Adrenal gland (tissue), 12 donors: Measurements from ENCODE around the gene FKBP2. TPM values are rescaled to one million over a fixed set of nuclear protein-coding genes. Genes with fewer than 3 reads are reported as not detected.

ENCODE experiments used
- DNase-seq, 7 donors: peaks; one replicate each; pipeline ENCODE4 v3.0.0-alpha.2; 2019 to 2020
- H3K27ac ChIP-seq, 5 donors: fragments of 200-600 bp; sonication (generic) in 4 of 5; 1 replicate in 3 of 5; 2 replicates in 2 of 5; pipeline versions ENCODE4 v1.5.1 to v1.8.0; 2016 to 2020; ENCODE audit warnings: mild to moderate bottlenecking in 1 of 5
- H3K27me3 ChIP-seq: fragments of 200-600 bp; 2 replicates; pipeline ENCODE4 v1.8.0; 2021
- H3K36me3 ChIP-seq, 2 donors: fragments of 200-600 bp; replicated peaks in 1 of 2; 1 replicate in 1 of 2; 2 replicates in 1 of 2; pipeline versions ENCODE4 v1.5.1 to v1.8.0; 2018 to 2022
- H3K4me1 ChIP-seq, 2 donors: fragments of 200-600 bp; replicated peaks in 1 of 2; 1 replicate in 1 of 2; 2 replicates in 1 of 2; pipeline versions ENCODE4 v1.5.1 to v1.8.0; 2018 to 2021
- H3K4me3 ChIP-seq, 4 donors: fragments of 200-600 bp; sonication (generic) in 3 of 4; one replicate each; pipeline ENCODE4 v1.5.1; 2016 to 2018
- H3K9me3 ChIP-seq, 3 donors: fragments of 200-600 bp; sonication (generic) in 1 of 3; replicated peaks in 1 of 3; 1 replicate in 2 of 3; 2 replicates in 1 of 3; pipeline versions ENCODE4 v1.5.1 to v1.8.0; 2016 to 2021
- POLR2A ChIP-seq, 2 donors: fragments of 450-650 bp; IDR thresholded peaks; one replicate each; pipeline ENCODE4 v1.6.1; 2017; ENCODE audit warnings: antibody characterized with exemption in 2 of 2, mild to moderate bottlenecking in 2 of 2, moderate library complexity in 1 of 2
- WGBS, 4 donors: extraction: QIAGEN DNeasy Blood & Tissue Kit in 2 of 4; methylation state at CpG; one replicate each; pipeline versions ENCODE4 v1.1.5 to v1.1.7; 2013 to 2017; 5-methylcytosine and 5-hydroxymethylcytosine counted together
- intact Hi-C, 2 donors: fragments of 100-400 bp; cut with DNase I; formaldehyde crosslinking; loops; one replicate each; pipeline versions ENCODE4 v1.14.1 to v1.15.0; 2022 to 2023
- polyA plus RNA-seq, 3 donors: library from polyadenylated mRNA; stranded (reverse); fragments of 200-250 nt in 2 of 3; fragments of 350-450 nt in 1 of 3; fragmentation: Illumina TruSeq in 1 of 3; extraction: RNeasy Lipid Tissue Mini Kit (QIAGEN cat#74804) in 1 of 3; gene quantifications; one replicate each; pipeline ENCODE4 v1.2.3, GENCODE V29; 2013 to 2014
- total RNA-seq, 9 donors: library from RNA; depleted of rRNA in 4 of 9; stranded (reverse); fragments of >200 nt in 4 of 9; fragments of 120-200 nt in 1 of 9; fragmentation: NEBNext Ultra II Directional in 1 of 9; extraction: Animal tissue kit (Norgen Biotek cat#: 25700) in 1 of 9; gene quantifications; one replicate each; pipeline versions ENCODE4 v1.1.0 to v1.2.4, GENCODE V29; 2013 to 2023
- TF ChIP-seq, protein P1 (sequence below), 6 experiments: fragments of 450-650 bp in 4 of 6; fragments of 200-600 bp in 2 of 6; sonication (generic) in 1 of 6; IDR thresholded peaks; 1 replicate in 5 of 6; 2 replicates in 1 of 6; pipeline versions ENCODE4 v1.5.1 to v1.8.0; 2016 to 2021; ENCODE audit warnings: antibody characterized with exemption in 6 of 6, mild to moderate bottlenecking in 2 of 6, moderate library complexity in 1 of 6
- donor health status: healthy with polysubstance abuse.
- donor health status: Bipolar disorder and iron deficiency.
- donor health status: DM: yes; HTN: yes; CAD: no.
- donor health status: DM: no; HTN: no; CAD: no.
- donor health status: DM: no; HTN: no; CAD: no.
- donor health status: DM: yes; HTN: yes; CAD: no.

The FKBP2 gene
- total and polyA plus RNA-seq, 12 donors = 76.1 to 812 (median 106) TPM

DNA sequence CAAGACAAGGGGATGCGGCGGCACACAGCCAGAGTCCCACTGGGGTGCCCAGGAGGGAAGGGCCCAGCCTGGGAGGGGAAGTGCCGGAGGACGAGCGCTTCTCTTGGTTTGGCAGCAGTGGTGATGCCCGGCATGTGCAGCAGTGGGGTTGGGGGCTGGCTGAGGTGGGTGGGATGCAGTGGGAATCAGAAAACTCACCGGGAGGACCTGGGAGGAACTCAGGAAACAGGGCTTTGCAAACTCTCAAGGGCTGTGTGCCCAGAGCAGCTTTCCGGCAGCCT lies 31.4 kb upstream of the FKBP2 start:
- intact Hi-C loops = loop anchor here in 1 of 2 donors (5.0 kb wide), 1 partner anchor 88 kb away; no protein-coding TSS in a partner anchor
- H3K4me1 ChIP-seq = peaks cover 2 to 19% of the 10 kb centered on the region in 2 donors
- H3K4me3 ChIP-seq = no peak overlapping the region
- H3K27me3 ChIP-seq = no peaks in the 10 kb centered on the region
- H3K36me3 ChIP-seq = no peaks in the 10 kb centered on the region
- no peak overlapping the region for H3K27ac ChIP-seq
- WGBS, 4 donors = 86 to 91% (median 88%) methylated on average over 8 of the region's 8 CpGs
- no peak for DNase-seq
- TF ChIP-seq, protein P1, sequence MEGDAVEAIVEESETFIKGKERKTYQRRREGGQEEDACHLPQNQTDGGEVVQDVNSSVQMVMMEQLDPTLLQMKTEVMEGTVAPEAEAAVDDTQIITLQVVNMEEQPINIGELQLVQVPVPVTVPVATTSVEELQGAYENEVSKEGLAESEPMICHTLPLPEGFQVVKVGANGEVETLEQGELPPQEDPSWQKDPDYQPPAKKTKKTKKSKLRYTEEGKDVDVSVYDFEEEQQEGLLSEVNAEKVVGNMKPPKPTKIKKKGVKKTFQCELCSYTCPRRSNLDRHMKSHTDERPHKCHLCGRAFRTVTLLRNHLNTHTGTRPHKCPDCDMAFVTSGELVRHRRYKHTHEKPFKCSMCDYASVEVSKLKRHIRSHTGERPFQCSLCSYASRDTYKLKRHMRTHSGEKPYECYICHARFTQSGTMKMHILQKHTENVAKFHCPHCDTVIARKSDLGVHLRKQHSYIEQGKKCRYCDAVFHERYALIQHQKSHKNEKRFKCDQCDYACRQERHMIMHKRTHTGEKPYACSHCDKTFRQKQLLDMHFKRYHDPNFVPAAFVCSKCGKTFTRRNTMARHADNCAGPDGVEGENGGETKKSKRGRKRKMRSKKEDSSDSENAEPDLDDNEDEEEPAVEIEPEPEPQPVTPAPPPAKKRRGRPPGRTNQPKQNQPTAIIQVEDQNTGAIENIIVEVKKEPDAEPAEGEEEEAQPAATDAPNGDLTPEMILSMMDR (IDR thresholded peaks at IDR 0.05) = no peak
- no peak for TF ChIP-seq POLR2A (IDR thresholded peaks at IDR 0.05)
- H3K9me3 ChIP-seq = no peaks in the 10 kb centered on the region

DNA sequence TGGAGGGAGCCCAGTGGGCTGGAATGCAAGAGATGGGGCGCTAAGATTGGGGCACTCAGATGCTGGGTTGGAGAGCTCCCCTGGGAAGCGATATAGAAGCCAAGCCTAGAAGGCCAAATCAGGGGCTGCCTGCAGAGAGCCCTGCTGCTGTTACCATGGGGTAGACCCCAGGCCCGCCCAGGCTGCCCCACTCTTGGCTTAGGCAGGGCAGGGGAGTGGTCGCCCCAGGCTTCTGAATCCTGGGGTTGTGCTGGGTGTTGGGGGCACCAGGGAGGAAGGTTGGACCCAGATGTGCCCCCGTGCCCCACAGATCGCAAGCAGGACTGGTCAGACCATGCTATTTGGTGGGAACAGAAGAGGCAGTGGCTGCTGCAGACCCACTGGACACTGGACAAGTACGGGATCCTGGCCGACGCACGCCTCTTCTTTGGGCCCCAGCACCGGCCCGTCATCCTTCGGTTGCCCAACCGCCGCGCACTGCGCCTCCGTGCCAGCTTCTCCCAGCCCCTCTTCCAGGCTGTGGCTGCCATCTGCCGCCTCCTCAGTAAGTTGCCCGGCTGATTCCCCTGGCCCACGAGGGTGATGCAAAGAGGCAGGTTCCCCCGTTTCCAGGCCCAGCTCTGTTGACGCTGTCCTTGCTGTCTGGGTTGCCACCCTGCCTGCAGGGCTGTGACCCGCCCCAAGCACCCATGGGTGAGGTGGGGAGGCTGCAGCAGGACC lies 30.4 kb upstream of the FKBP2 start:
- H3K4me3 ChIP-seq = no peak overlapping the region
- H3K27me3 ChIP-seq = no peaks in the 10 kb centered on the region
- H3K36me3 ChIP-seq = no peaks in the 10 kb centered on the region
- H3K9me3 ChIP-seq = no peaks in the 10 kb centered on the region
- DNase-seq = peak in 1 of 7 donors; percentile 13
- peaks cover 0 to 13% of the 10 kb centered on the region in 2 donors for H3K4me1 ChIP-seq
- H3K27ac ChIP-seq = no peak overlapping the region
- WGBS, 4 donors = 93 to 97% (median 96%) methylated on average over 21 to 24 of the region's 24 CpGs
- intact Hi-C loops = no loop called here
- TF ChIP-seq, protein P1 (IDR thresholded peaks at IDR 0.05) = no peak
- TF ChIP-seq POLR2A (IDR thresholded peaks at IDR 0.05) = no peak

DNA sequence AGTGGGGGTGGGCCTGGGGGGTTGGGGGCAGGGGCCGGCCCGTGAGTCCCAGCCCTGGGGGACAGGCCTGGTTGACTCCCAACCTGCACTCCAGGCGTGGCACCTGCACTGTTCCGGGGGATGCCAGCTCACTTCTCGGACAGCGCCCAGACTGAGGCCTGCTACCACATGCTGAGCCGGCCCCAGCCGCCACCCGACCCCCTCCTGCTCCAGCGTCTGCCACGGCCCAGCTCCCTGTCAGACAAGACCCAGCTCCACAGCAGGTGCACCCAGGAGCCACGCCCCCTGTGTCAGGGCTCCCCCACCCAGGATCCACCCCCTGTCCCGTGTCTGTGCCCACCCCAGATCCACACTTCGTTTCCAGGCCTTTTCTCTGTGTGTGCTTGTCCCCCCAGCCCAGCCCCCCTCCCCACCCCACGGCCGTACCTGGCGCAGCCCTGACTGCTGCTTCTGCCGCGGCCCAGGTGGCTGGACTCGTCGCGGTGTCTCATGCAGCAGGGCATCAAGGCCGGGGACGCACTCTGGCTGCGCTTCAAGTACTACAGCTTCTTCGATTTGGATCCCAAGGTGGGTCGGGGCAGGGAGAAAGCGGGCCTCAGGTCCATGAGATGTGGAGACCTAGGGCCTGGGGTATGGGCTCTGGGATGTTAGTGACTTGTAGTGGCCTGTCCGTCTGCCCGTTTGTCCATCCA lies 29.6 kb upstream of the FKBP2 start:
- Histone ChIP-seq H3K9me3 (no peaks in the 10 kb centered on the region), H3K4me1 (peaks cover 0 to 13% of the 10 kb centered on the region in 2 donors), H3K27me3 (no peaks in the 10 kb centered on the region), H3K4me3 (no peak overlapping the region), H3K27ac (no peak overlapping the region), H3K36me3 (no peaks in the 10 kb centered on the region)
- peak in 1 of 7 donors; percentile 14 for DNase-seq
- 88 to 93% (median 89%) methylated on average over 9 to 30 of the region's 30 CpGs for WGBS, 4 donors
- no peak for TF ChIP-seq POLR2A (IDR thresholded peaks at IDR 0.05)
- TF ChIP-seq, protein P1 (IDR thresholded peaks at IDR 0.05) = no peak
- intact Hi-C loops = no loop called here

DNA sequence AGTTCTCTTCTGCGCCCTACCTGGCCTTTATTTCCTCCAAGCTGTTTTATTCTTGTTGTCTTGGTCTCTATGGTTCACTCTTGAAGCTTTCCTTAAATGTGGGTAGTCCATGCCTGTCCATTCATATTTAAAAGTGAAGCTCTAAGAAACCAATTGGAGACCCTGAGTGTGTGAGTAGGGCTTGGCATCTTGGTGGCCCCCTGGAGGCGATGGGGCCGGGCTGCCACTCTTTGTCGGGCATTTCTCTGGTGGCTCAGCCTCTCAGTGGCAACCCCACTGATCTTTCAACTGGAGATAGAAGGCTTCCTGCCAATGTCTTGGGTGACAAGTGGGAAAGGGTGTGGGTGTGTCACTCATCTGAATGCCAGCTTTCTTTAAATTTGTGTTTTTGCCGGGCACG lies 24.0 kb upstream of the FKBP2 start:
- Histone ChIP-seq H3K27ac (no peak overlapping the region), H3K9me3 (no peaks in the 10 kb centered on the region), H3K4me1 (no peaks in the 10 kb centered on the region), H3K36me3 (peaks cover 0 to 3% of the 10 kb centered on the region in 2 donors), H3K4me3 (no peak overlapping the region), H3K27me3 (no peaks in the 10 kb centered on the region)
- 86 to 93% (median 88%) methylated on average over 6 of the region's 6 CpGs for WGBS, 4 donors
- DNase-seq = peak in 1 of 7 donors; percentile 10
- TF ChIP-seq, protein P1 (IDR thresholded peaks at IDR 0.05) = no peak
- no peak for TF ChIP-seq POLR2A (IDR thresholded peaks at IDR 0.05)
- intact Hi-C loops = no loop called here
